Endothelial cell of hepatic sinusoid (primary cell): ENCODE data around the gene TSPAN11.

Experiments used
- in situ Hi-C: cut with HindIII; loops from 2 replicates; pipeline ENCODE4 v1.10.0; 2017; ENCODE audit warnings: low sequenced_read_pairs

Gene TSPAN11

GRCh38 chr12:30910038-30910350 lies 16.6 kb upstream of the TSPAN11 start:
- in situ Hi-C loops, result no loop called here

- in situ Hi-C loops, result no loop called here
Measured at GRCh38 chr12:30911207-30911606, 15.3 kb upstream of the TSPAN11 start.

- in situ Hi-C loops, result no loop called here
Measured at GRCh38 chr12:30913323-30913722, 13.2 kb upstream of the TSPAN11 start.

GRCh38 chr12:30914986-30915591 lies 11.5 kb upstream of the TSPAN11 start:
- in situ Hi-C loops, result no loop called here

GRCh38 chr12:30923057-30923456 lies 3.5 kb upstream of the TSPAN11 start:
- in situ Hi-C loops, result no loop called here

GRCh38 chr12:30925607-30926242 lies 823 bp upstream of the TSPAN11 start:
- in situ Hi-C loops, result no loop called here

- in situ Hi-C loops, result no loop called here
Measured at GRCh38 chr12:30927222-30927611, 669 bp downstream of the TSPAN11 start.

GRCh38 chr12:30928356-30929244 lies 2.1 kb downstream of the TSPAN11 start:
- in situ Hi-C loops, result no loop called here

GRCh38 chr12:30930238-30930637 lies 3.7 kb downstream of the TSPAN11 start:
- in situ Hi-C loops, result no loop called here

GRCh38 chr12:30930641-30931040 lies 4.1 kb downstream of the TSPAN11 start:
- in situ Hi-C loops, result no loop called here

GRCh38 chr12:30932881-30933280 lies 6.3 kb downstream of the TSPAN11 start:
- in situ Hi-C loops, result no loop called here

GRCh38 chr12:30934811-30935210 lies 8.3 kb downstream of the TSPAN11 start:
- in situ Hi-C loops, result loop anchor here (5.0 kb wide), 1 partner anchor 37 kb away; no protein-coding TSS in a partner anchor

- in situ Hi-C loops, result loop anchor here (5.0 kb wide), 1 partner anchor 36 kb away; no protein-coding TSS in a partner anchor
Measured at GRCh38 chr12:30936036-30936435, 9.5 kb downstream of the TSPAN11 start.

- in situ Hi-C loops, result loop anchor here (5.0 kb wide), 1 partner anchor 33 kb away; no protein-coding TSS in a partner anchor
Measured at GRCh38 chr12:30939234-30939633, 12.7 kb downstream of the TSPAN11 start.

- in situ Hi-C loops, result no loop called here
Measured at GRCh38 chr12:30942486-30942885, 15.9 kb downstream of the TSPAN11 start.

- in situ Hi-C loops, result no loop called here
Measured at GRCh38 chr12:30942936-30943335, 16.4 kb downstream of the TSPAN11 start.

- in situ Hi-C loops, result no loop called here
Measured at GRCh38 chr12:30945443-30946164, 19.1 kb downstream of the TSPAN11 start.

- in situ Hi-C loops, result no loop called here
Measured at GRCh38 chr12:30952015-30952414, 25.5 kb downstream of the TSPAN11 start.

- in situ Hi-C loops, result no loop called here
Measured at GRCh38 chr12:30953257-30953656, 26.7 kb downstream of the TSPAN11 start.

GRCh38 chr12:30953951-30954751 lies 27.6 kb downstream of the TSPAN11 start:
- in situ Hi-C loops, result no loop called here
